Astrocyte (in vitro differentiated cells and primary cell): ENCODE measurements around the gene SPARCL1. TPM values are rescaled to one million over a fixed set of nuclear protein-coding genes. Genes with fewer than 3 reads are reported as not detected.

Experiments used
- DNase-seq: peaks from one replicate; pipeline ENCODE4 v3.0.0-alpha.2; 2010; ENCODE audit warnings: low read depth
- FAIRE-seq: peaks from 2 replicates; lab custom pipeline; 2011; peaks lifted over from hg19 to GRCh38; lab: Jason Lieb, UNC
- H2AFZ ChIP-seq: 2 replicates; pipeline ENCODE4 v1.6.0; 2012; ENCODE audit warnings: low read depth, low read length, inconsistent platforms
- H3K27ac ChIP-seq: 2 replicates; pipeline ENCODE4 v1.5.1; 2011; ENCODE audit warnings: low read depth, low read length, inconsistent platforms
- H3K27me3 ChIP-seq: 2 replicates; pipeline ENCODE4 v1.6.0; 2011; ENCODE audit warnings: low read length, inconsistent platforms; ENCODE audit not compliant: insufficient read depth
- H3K36me3 ChIP-seq: 2 replicates; pipeline ENCODE4 v1.5.1; 2011; ENCODE audit warnings: low read length, inconsistent platforms; ENCODE audit not compliant: insufficient read depth
- H3K4me1 ChIP-seq: 2 replicates; pipeline ENCODE4 v1.5.1; 2011; ENCODE audit warnings: low read length, inconsistent platforms; ENCODE audit not compliant: insufficient read depth
- H3K4me2 ChIP-seq: 2 replicates; pipeline ENCODE4 v1.6.0; 2012; ENCODE audit warnings: low read length, inconsistent platforms
- H3K4me3 ChIP-seq: 2 replicates; pipeline ENCODE4 v1.5.1; 2011; ENCODE audit warnings: low read depth, mild to moderate bottlenecking, low read length, inconsistent platforms; ENCODE audit not compliant: insufficient read depth
- H3K79me2 ChIP-seq: 2 replicates; pipeline ENCODE4 v1.6.0; 2012; ENCODE audit warnings: mild to moderate bottlenecking, low read length, inconsistent platforms; ENCODE audit not compliant: insufficient read depth
- H3K9ac ChIP-seq: 2 replicates; pipeline ENCODE4 v1.6.0; 2012; ENCODE audit warnings: mild to moderate bottlenecking, low read length, inconsistent platforms
- H3K9me3 ChIP-seq: 2 replicates; pipeline ENCODE4 v1.5.1; 2012; ENCODE audit warnings: low read depth, mild to moderate bottlenecking, low read length, inconsistent platforms; ENCODE audit not compliant: insufficient read depth
- H4K20me1 ChIP-seq: 2 replicates; pipeline ENCODE4 v1.6.0; 2012; ENCODE audit warnings: low read length, inconsistent platforms; ENCODE audit not compliant: insufficient read depth
- H3K27ac Mint-ChIP-seq: one replicate; pipeline ENCODE4 v1.8.0; 2021; ENCODE audit warnings: mild to moderate bottlenecking, mixed read lengths; ENCODE audit not compliant: unreplicated experiment
- H3K27me3 Mint-ChIP-seq: one replicate; pipeline ENCODE4 v1.8.0; 2021; ENCODE audit warnings: low read depth, mixed read lengths; ENCODE audit not compliant: unreplicated experiment
- H3K36me3 Mint-ChIP-seq: one replicate; pipeline ENCODE4 v1.8.0; 2021; ENCODE audit warnings: low read depth, mixed read lengths; ENCODE audit not compliant: unreplicated experiment
- H3K4me1 Mint-ChIP-seq: one replicate; pipeline ENCODE4 v1.8.0; 2021; ENCODE audit warnings: low read depth, mixed read lengths; ENCODE audit not compliant: unreplicated experiment
- H3K4me3 Mint-ChIP-seq: one replicate; pipeline ENCODE4 v1.8.0; 2021; ENCODE audit warnings: mild to moderate bottlenecking, moderate library complexity, mixed read lengths; ENCODE audit not compliant: unreplicated experiment
- H3K9me3 Mint-ChIP-seq: one replicate; pipeline ENCODE4 v1.8.0; 2021; ENCODE audit warnings: mild to moderate bottlenecking, mixed read lengths; ENCODE audit not compliant: unreplicated experiment
- CTCF ChIP-seq: IDR thresholded peaks from 2 replicates; pipeline ENCODE4 v1.5.1; 2011; ENCODE audit warnings: low read depth, mild to moderate bottlenecking, inconsistent platforms, low read length, moderate library complexity; ENCODE audit not compliant: insufficient read depth
- EZH2 ChIP-seq: IDR thresholded peaks from 2 replicates; pipeline ENCODE4 v1.6.1; 2012; ENCODE audit warnings: mild to moderate bottlenecking, low read length, inconsistent platforms; ENCODE audit not compliant: insufficient read depth
- total RNA-seq: library from RNA; stranded (reverse); gene quantifications from 2 replicates; pipeline ENCODE4 v1.2.1, GENCODE V29; 2021

The SPARCL1 gene
- total RNA-seq, 1 donor from 2014 or later: 0.25 TPM

DNA sequence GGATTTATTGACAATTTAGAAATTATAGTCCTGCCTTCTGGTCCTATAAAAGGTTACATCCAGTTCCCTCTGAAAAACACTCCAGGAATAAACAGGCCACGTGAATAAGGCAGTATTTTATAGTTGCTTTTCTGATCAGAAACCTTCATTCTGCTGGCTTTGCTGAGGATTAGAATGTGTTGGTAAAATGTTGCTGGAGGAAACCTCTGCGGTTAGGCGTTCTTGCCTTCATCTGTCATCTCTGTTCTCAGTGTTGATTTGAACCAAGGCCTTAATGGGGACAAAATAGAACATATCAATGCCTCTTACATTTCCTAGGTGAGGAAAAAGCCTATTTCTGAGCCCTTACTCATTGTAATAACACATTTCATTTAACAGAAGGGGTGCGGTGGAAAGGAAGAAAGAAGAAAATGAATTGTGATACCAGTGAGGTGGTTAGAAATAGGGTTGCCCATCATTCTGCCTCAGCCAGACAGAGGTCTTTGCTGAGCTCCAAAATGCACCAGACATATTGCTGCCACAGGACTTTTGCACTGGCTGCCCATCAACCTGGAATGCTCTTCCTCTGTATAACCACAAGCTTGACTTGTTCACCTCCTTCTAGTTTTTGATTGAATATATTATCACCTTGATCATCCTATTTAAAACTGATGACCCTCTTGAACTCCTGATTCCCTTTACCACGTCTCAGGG lies 18.0 kb upstream of the SPARCL1 start:
- H3K27ac Mint-ChIP-seq: no peak overlapping the region
- no peaks in the 10 kb centered on the region for H3K27me3 Mint-ChIP-seq
- no peaks in the 10 kb centered on the region for H4K20me1 ChIP-seq
- H3K4me3 Mint-ChIP-seq: no peak overlapping the region
- no peak overlapping the region for H2AFZ ChIP-seq
- H3K9ac ChIP-seq: no peak overlapping the region
- FAIRE-seq (no peak), DNase-seq (no peak)
- H3K27me3 ChIP-seq: no peaks in the 10 kb centered on the region
- no peaks in the 10 kb centered on the region for H3K36me3 ChIP-seq
- H3K9me3 Mint-ChIP-seq: no peaks in the 10 kb centered on the region
- no peaks in the 10 kb centered on the region for H3K36me3 Mint-ChIP-seq
- TF ChIP-seq CTCF (no peak), EZH2 (no peak)
- no peak overlapping the region for H3K4me2 ChIP-seq
- no peaks in the 10 kb centered on the region for H3K4me1 ChIP-seq
- H3K79me2 ChIP-seq: no peaks in the 10 kb centered on the region
- no peak overlapping the region for H3K27ac ChIP-seq
- H3K4me1 Mint-ChIP-seq: no peaks in the 10 kb centered on the region
- H3K4me3 ChIP-seq: no peak overlapping the region
- H3K9me3 ChIP-seq: no peaks in the 10 kb centered on the region

DNA sequence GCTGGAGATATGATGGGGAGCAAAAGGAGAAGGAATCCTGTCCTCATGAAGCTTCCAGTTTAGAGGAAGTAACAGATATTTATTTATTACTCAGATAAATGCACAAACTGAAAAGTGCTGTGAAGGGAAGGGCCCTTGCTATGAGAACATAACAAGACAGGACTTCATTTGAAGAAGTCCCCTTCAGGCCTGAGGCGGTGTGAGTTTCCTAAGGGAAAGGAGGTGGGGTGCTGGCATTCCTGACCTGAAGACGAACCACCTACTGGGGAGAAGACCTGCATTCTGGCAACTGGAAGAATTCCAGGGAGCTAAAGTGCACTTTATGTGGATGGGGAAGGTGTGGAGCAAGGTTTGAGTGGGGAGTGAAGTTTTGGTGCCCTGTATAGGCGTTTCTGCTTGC lies 15.9 kb upstream of the SPARCL1 start:
- TF ChIP-seq CTCF (no peak), EZH2 (no peak)
- Histone ChIP-seq H3K79me2 (no peaks in the 10 kb centered on the region), H3K9me3 (no peaks in the 10 kb centered on the region), H3K4me2 (no peak overlapping the region), H3K36me3 (no peaks in the 10 kb centered on the region), H3K27me3 (no peaks in the 10 kb centered on the region), H4K20me1 (no peaks in the 10 kb centered on the region), H3K27ac (no peak overlapping the region), H3K4me3 (no peak overlapping the region), H3K4me1 (no peaks in the 10 kb centered on the region), H2AFZ (no peak overlapping the region), H3K9ac (no peak overlapping the region)
- Mint-ChIP-seq H3K4me1 (no peaks in the 10 kb centered on the region), H3K9me3 (no peaks in the 10 kb centered on the region), H3K27me3 (no peaks in the 10 kb centered on the region), H3K27ac (no peak overlapping the region), H3K4me3 (no peak overlapping the region), H3K36me3 (no peaks in the 10 kb centered on the region)
- DNase-seq (no peak), FAIRE-seq (no peak)

GRCh38 chr4:87543835-87544461 lies 14.8 kb upstream of the SPARCL1 start:
- H3K9me3 ChIP-seq: no peaks in the 10 kb centered on the region
- FAIRE-seq: peak; percentile 49
- no peak overlapping the region for H3K4me3 ChIP-seq
- no peaks in the 10 kb centered on the region for H3K36me3 ChIP-seq
- no peak overlapping the region for H2AFZ ChIP-seq
- TF ChIP-seq EZH2: no peak
- TF ChIP-seq CTCF: peak; percentile 77
- no peaks in the 10 kb centered on the region for H3K79me2 ChIP-seq
- Mint-ChIP-seq H3K9me3 (no peaks in the 10 kb centered on the region), H3K27ac (no peak overlapping the region), H3K4me3 (no peak overlapping the region), H3K36me3 (no peaks in the 10 kb centered on the region), H3K27me3 (no peaks in the 10 kb centered on the region), H3K4me1 (no peaks in the 10 kb centered on the region)
- no peaks in the 10 kb centered on the region for H3K4me1 ChIP-seq
- no peak overlapping the region for H3K9ac ChIP-seq
- DNase-seq: peak; percentile 33
- no peak overlapping the region for H3K27ac ChIP-seq
- no peaks in the 10 kb centered on the region for H3K27me3 ChIP-seq
- H4K20me1 ChIP-seq: no peaks in the 10 kb centered on the region
- H3K4me2 ChIP-seq: no peak overlapping the region
